ENCODE measurements around the gene PTPRG.

PTPRG gene

DNA sequence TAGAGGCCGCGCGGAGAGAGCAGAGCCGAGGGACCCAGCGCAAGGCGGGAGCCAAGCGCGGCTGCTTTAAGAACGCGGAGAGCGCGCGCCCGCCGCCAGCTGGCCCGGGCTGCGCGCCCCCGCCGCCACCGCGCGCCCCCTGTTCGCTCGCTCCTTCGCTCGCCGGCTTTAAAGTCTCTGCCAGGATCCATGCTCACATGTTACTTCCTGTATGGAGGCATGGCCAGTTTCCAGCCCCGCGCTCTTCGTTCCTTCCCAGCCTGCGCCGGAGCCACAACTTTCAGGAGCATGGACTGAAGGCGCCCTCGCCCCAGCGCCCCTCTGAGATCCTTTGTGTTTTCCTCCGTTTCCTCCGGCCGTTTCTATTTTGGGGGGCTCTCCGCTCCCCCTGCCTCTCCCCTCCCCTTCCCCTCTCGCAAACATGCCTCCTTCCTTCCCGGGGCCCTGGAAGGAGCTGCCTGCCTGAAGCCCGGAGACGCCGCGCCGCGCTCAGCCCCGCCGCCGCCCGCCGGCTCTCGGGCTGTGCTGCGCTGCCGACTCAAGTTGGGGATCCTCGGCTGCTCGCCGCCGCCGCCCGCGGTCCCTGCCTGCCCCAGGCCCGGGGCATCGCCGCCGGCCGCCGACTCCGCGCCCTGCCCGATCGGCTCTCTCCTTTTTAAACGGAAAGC lies at the start of gene PTPRG:
Gene PTPRG, plus strand, starts transcription at position 198 of the 668 bp plus-strand sequence. CDS start 717 bp downstream, outside the sequence.
- H3K4me3 ChIP-seq (ENCODE audit: low read length): peak within 1 kb of the TSS; percentile 77
- peak; percentile 95 for DNase-seq (ENCODE audit: low read depth)
- TF ChIP-seq, protein P1, sequence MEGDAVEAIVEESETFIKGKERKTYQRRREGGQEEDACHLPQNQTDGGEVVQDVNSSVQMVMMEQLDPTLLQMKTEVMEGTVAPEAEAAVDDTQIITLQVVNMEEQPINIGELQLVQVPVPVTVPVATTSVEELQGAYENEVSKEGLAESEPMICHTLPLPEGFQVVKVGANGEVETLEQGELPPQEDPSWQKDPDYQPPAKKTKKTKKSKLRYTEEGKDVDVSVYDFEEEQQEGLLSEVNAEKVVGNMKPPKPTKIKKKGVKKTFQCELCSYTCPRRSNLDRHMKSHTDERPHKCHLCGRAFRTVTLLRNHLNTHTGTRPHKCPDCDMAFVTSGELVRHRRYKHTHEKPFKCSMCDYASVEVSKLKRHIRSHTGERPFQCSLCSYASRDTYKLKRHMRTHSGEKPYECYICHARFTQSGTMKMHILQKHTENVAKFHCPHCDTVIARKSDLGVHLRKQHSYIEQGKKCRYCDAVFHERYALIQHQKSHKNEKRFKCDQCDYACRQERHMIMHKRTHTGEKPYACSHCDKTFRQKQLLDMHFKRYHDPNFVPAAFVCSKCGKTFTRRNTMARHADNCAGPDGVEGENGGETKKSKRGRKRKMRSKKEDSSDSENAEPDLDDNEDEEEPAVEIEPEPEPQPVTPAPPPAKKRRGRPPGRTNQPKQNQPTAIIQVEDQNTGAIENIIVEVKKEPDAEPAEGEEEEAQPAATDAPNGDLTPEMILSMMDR (IDR thresholded peaks at IDR 0.05; ENCODE audit: insufficient read depth, low read depth, low read length, missing control alignments): no peak

DNA sequence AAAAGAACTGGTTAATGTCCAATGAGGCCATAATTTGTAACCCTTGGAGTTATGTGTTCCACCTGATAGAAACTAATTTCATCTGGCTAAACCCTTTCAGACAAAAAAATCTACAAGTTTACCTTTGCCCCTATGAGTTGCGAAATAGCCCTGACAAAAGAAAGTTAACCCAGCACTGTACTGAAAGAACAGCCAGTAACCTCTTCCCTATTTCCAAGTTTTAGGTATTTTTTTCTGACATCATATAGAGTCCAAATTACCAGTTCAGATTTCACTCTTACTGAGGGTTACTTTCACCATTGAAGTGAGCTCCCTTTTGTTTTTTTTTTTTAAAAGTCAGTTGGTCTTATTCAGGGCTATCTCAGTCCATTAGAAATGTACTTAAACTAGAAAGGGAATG lies 42.8 kb upstream of the PTPRG start:
- H3K4me3 ChIP-seq (ENCODE audit: low read length): no peak overlapping the region
- TF ChIP-seq, protein P1 (IDR thresholded peaks at IDR 0.05; ENCODE audit: insufficient read depth, low read depth, low read length, missing control alignments): no peak
- DNase-seq (ENCODE audit: low read depth): no peak

DNA sequence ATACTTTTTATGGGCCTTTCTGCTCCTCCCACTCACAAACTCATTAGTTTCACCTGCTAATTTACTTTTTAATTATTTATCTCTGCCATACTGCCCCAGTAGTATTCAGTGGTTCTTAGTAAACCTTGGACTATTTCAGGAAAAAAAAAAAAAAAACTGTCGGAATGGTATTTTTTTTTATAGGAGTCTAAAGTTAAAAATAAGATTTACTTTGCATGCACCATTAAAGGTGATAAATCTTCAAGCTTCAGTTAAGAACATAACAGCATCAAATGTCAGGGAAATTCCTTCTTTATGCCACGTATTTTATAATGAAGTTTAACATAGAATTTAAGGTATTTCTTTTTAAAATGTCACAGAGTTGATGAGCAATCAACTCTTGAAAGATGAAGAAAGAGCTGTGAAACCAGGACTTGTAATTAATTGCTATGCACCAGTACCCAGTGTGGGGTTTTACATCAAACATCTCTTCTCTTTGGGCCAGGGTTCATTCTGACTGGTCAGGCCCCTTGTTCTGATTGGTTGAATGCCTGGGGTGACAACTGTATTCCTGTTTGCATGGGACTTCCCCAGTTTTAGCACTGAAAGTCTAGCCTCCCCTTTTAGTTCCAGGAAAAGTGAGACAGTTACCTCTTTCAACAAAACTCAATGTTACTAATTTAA lies 40.3 kb upstream of the PTPRG start:
- DNase-seq (ENCODE audit: low read depth): no peak
- TF ChIP-seq, protein P1 (IDR thresholded peaks at IDR 0.05; ENCODE audit: insufficient read depth, low read depth, low read length, missing control alignments): no peak

DNA sequence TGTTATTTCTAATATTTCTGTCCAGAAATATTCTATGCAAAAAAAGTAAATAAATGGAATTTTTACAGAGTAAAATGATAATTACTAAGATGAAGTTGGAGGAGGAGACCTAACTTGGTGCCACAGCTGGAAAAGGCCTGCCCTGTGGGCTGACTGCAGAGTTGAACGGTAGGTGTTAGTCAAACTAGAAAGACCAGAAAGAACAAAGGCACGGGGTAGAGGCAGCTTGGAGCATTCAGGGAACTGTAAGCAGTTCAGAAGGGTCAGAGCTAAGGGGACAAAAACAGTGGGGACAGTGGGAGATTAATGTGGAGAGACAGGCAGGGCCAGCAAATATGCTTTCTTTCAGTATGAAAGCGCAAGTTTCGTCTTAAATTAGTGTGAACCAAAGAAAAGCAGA lies 39.3 kb upstream of the PTPRG start:
- no peak for DNase-seq (ENCODE audit: low read depth)
- TF ChIP-seq, protein P1 (IDR thresholded peaks at IDR 0.05; ENCODE audit: insufficient read depth, low read depth, low read length, missing control alignments): no peak
- no peak overlapping the region for H3K4me3 ChIP-seq (ENCODE audit: low read length)

More for the DNA sequence above, 40.3 kb upstream of the PTPRG start:
- no peak overlapping the region for H3K4me3 ChIP-seq (ENCODE audit: low read length)

DNA sequence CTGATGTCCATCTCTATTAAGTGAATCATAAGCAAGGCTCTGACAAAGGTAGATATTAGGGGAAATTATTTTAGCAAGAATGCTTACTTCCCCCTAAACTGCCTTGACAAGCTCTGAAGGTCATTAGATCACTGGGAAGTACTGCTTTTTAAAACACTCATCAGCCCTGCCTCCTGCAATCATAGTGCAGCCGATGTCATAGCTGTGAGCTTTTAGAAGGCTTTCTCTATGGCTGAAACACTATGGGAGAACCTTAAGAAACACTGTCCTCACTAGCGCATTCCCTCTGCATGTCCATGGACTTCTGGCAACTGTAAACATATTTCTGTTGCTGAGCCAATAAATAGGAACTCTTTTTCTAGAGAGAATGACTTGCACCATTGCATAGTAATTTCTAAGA lies 38.7 kb upstream of the PTPRG start:
- H3K4me3 ChIP-seq (ENCODE audit: low read length): no peak overlapping the region
- TF ChIP-seq, protein P1 (IDR thresholded peaks at IDR 0.05; ENCODE audit: insufficient read depth, low read depth, low read length, missing control alignments): no peak
- DNase-seq (ENCODE audit: low read depth): no peak

DNA sequence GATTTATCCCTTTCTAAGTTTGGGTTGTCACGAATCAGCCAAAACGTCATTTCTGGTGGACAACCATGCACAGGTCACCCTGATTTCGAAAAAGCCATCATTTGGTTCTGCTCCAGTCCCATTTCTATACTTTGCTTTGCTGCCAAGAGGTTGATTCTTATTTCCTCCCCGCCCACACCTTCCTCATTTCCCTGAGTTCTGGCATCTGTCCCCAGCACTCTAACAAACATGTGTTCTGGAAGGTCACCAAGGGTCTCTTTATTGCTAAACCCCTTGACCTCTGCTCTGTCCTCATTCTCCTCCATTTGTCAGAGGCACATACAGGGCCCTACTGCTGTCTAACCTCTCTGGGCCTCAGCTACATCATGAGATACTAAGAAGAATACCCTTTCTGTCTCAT lies 36.4 kb upstream of the PTPRG start:
- TF ChIP-seq, protein P1 (IDR thresholded peaks at IDR 0.05; ENCODE audit: insufficient read depth, low read depth, low read length, missing control alignments): no peak
- no peak for DNase-seq (ENCODE audit: low read depth)

More for the DNA sequence above, 36.4 kb upstream of the PTPRG start:
- H3K4me3 ChIP-seq (ENCODE audit: low read length): no peak overlapping the region
